Glomerular visceral epithelial cell (primary cell): Measurements from ENCODE around the gene PDZD4.

Source experiments
- DNase-seq: peaks from one replicate; pipeline ENCODE4 v3.0.0-alpha.2; 2016; ENCODE audit errors: extremely low spot score

PDZD4 gene

DNA sequence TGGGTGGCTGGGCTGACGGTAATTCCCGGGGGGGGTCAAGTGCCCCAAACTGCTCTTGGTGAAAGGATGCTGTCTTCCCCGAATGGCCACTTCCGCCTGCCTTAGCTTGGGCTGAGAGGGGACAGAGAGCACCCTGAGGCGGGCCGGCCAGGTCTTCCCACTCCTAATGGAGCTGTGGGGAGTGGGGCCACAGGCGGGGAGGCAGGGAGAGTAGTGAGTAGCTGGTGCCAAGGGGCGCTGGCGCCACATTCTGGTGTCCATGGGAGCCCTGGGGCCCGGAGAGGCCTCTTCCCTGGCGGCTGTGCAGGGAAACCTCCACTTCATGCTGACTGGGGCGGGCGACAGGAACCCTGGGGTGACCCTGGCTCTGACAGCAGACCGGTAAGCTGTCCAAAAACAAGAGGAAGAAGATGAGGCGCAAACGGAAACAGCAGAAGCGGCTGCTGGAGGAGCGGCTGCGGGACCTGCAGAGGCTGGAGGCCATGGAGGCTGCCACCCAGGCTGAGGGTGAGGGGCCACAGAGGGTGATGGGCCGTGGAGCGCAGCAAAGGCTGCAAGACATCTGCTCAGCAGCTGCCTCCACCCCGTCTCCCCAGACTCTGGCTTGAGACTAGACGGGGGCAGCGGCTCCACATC is 46.8 kb downstream of the PDZD4 start:
- DNase-seq: no peak

DNA sequence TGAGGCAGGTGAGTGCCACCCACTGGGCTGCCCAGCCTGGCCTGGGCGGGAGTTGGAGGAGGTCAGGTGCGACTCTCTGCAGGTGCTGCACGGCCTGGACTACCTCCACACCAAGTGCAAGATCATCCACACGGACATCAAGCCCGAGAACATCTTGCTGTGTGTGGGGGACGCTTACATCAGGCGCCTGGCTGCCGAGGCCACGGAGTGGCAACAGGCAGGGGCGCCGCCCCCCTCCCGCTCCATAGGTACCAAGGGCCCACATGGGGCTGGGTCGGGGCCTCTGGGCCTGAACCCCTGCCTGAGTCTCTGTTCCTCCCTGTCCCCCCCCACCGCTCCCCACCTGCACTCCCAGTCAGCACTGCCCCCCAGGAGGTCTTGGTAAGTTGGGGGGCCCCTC is 47.5 kb downstream of the PDZD4 start:
- DNase-seq: no peak

DNA sequence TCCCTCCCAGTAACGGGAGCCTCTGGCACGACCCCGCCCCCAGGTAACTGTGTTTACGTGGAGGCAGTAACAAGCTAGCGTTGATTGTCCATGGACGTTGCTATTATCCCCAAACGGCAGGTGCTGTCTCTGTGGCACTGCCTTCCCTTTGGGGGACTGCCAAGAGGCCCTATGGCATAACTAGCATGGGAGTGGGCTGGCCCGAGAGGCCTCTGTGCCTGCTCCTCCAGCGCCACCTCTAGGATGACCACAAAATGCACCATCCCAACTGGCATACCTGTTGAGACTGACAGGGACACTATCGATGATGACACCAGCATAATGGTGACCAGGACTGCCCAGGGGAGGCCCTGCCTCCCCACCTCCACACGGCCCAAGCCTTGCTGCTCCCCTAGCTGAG is 48.0 kb downstream of the PDZD4 start:
- DNase-seq: no peak

DNA sequence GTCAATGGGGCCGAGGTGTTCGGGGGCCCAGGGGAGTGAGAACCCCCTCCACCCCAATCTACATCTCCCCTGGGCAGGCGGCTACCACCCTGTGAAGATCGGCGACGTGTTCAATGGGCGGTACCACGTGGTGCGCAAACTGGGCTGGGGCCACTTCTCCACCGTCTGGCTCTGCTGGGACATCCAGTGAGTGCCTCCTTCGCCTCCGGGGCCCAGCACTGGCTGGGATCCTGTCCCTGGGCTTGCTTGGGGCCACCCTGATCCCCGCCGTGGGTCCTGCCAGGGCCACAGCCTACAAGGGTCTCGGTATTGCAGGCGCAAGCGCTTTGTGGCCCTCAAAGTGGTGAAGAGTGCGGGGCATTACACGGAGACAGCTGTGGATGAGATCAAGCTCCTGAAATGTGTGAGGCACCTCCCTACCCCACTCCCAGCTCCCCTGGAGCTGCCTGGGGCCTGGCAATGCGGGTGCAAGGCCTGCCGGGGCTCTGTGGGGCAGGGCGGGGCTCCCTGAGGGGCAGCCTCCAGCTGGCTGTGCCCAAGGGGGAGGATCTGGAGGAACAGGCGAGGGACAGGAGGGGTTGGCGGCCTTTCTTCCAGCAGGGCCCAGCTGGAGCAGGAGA is 48.8 kb downstream of the PDZD4 start:
- no peak for DNase-seq

DNA sequence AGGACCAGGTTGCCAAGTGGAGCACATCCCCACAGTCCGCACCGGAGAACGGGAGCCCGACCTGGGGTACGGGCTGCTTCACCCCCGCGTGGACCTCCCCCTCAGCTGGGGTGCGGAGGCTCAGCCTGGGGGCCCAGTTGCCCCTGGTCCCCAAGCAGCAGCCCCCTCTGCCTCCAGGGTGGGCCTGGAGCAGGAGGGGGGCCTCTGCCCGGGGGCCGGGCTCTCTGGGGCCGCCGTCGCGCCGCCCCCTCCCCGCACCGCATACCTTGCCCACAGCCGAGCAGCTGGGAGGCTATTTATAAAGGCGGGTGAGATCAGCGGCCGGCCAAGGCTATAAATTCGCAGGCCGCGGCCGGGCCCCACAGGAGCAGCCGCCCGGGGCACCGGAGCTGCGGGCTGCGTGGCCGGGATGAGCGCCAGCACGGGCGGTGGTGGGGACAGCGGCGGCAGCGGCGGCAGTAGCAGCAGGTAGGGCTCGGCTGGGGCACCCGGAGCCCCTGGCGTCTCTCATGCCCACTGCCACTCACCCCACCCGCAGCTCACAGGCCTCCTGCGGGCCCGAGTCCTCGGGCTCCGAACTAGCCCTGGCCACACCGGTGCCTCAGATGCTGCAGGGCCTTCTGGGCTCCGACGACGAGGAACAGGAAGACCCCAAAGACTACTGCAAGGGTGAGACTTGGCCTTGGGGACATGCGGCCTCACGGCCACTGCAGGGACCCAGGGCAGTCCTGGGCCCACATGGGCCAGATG is 49.5 kb downstream of the PDZD4 start, which contains the start of gene SRPK3:
Gene SRPK3, plus strand, starts transcription at position 364 of the 750 bp plus-strand sequence. Its CDS starts 46 bp downstream, at position 410.
- DNase-seq: peak; percentile 17

DNA sequence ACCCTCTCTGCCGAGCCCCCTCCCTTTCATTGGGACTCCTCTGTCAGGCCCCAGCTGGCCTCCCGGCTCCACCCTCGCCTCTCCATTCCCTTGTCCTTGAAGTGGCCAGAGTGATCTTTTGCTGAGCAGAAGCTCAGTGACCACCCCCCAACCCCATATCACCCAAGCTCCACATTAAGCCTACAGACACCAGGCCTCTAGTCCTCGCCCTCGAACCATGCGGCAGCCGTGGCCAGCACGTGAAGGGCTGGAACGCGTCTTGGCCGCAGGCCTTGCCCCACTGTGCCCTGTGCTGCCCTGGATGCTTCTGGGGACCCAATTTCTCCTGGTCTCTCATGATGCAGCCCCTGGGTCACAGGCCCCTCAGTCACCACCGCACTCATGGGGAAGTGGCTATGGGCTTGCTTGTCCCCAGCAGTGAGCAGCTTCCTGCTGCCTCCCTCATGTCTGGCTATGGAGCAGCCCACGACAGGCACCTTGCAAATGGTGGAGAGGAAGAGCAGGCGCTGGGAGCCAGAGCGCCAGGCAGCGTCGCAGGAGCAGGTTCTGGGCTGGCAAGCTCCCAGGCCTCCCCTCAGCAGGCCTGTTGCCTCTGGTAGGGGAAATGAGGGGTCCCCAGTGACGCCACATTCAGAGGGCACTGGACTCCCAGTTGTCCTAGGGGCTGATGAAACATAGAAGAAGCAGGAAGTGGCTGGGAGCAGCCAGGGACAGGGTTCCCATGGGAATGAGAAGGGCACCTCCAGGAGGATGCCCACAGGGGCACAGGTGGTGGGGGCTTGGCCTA is 50.3 kb downstream of the PDZD4 start:
- no peak for DNase-seq

DNA sequence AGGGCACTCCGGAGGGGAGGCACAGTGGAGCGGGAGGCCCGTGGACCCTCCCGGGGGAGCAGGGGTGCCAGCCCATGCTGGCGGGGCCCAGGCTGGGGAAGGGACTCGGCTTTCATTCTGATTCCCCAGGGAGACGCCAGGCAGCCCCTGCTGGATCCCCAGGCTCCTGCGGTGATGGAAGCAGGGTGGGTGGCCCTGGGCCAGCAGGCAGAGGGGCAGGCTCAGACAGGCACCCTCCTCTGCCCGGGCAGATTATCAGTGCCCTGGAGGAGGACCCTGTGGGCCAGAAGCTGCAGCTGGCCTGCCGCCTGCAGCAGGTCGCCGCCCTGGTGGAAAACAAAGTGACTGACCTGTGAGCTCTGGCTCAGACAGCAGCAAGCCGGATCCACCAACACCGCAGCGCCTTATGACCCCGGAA is 51.7 kb downstream of the PDZD4 start:
- no peak for DNase-seq

DNA sequence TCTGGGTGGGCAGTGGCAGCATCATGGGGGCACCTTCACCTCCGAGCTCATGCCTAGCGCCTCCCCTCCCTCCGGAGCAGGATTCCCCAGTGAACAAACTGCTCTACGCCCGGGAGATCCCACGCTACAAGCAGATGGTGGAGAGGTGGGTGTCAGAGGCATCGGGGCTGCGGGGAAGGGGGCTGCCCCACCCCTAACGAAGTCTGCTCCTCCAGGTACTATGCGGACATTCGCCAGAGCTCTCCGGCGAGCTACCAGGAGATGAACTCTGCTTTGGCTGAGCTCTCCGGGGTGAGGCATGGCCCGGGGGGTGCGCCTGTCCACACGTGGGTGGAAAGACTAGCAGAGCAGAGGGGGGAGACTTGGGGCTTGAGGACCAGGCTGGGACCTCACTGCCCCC is 52.2 kb downstream of the PDZD4 start:
- DNase-seq: no peak

DNA sequence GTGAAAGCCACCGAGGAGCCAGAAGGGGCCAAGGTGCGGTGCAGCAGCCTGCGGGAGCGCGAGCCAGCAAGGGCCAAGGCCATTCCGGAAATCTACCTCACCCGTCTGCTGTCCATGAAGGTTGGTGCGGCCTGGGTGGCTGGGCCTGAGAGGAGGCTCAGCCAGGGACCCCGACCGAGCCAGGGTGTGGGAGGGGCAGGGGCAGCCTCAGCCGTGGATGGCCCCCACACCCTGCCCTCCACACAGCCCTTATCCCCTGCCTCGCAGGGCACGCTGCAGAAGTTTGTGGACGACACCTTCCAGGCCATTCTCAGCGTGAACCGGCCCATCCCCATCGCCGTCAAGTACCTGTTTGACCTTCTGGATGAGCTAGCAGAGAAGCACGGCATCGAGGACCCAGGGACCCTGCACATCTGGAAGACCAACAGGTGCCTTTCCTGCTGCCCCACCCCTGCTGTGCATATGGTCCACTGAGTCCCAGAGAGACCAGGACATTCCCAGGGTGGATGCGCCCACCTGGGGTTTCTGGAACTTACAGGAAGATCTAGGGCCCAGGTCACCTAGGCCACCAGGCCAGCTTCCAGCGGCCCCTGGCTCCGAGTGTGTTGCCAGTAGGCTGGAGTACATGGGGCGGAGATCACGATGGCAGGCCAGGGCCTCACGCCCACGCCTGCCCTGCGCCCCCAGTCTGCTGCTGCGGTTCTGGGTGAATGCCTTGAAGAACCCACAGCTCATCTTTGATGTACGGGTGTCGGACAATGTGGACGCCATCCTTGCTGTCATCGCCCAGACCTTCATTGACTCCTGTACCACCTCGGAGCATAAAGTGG is 52.9 kb downstream of the PDZD4 start:
- DNase-seq: no peak

DNA sequence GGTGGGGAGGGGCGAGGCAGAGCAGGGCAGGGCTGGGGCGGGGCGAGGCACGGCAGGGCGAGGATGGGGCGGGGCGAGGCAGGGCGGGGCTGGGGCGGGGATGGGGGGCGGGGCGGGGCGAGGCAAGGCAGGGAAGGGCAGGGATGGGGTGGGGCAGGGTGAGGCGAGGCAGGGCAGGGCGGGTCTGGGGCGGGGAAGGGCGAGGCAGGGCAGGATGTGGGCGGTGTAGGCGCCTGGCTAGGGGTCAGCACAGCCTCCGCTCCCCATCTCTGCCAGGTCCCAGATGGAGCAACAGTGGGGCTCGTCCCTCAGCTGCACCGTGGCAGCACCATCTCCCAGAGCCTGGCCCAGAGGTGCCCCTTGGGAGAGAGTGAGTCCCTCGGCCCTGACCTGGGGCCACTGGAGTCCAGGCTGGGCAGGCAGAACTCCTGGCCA is 53.7 kb downstream of the PDZD4 start:
- no peak for DNase-seq

DNA sequence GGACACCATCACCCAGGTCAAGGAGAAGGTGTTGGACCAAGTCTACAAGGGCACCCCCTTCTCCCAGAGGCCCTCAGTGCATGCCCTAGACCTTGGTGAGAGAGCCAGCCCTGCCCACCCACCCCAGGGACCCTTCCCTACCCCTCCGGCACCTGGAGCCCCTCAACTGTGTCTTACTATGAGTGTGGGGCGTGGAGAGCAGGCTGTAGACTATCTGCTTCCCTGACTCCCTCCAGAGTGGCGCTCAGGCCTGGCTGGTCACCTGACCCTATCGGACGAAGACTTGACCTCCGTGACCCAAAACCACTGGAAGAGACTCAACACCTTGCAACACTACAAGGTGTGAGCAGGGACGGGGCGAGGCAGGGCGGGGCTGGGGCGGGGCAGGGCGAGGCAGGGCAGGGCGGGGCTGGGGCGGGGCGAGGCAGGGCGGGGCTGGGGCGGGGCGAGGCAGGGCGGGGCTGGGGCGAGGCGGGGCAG is 54.2 kb downstream of the PDZD4 start:
- DNase-seq: no peak

DNA sequence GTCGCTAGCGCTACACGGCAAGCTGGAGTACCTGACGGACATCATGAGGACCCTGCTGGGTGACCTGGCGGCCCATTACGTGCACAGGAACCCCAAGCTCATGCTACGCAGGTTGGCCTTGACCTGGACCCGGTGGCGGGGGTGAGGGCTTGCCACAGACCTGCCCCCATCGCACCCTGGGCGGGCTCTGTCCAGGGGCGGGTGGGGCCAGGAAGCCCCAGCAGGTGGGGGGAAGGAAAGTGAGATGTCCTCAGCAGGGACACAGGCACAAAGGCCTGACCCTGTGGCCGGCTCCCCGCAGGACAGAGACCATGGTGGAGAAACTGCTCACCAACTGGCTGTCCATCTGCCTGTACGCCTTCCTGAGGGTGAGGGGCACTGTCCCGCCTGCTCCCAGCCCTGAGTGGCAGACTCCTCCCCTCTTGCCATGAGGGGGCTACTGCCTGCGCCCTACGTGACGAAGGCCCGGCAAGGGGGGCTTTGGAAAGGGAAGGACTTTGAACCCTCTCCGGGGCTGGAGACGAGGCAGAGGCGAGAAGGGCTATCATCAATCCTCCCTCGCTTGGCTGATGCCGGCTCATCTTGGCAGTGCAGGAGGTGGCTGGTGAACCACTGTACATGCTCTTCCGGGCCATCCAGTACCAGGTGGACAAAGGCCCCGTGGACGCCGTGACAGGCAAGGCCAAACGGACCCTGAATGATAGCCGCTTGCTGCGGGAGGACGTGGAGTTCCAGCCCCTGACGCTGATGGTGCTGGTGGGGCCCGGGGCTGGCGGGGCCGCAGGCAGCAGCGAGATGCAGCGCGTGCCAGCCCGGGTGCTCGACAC is 54.8 kb downstream of the PDZD4 start:
- no peak for DNase-seq

DNA sequence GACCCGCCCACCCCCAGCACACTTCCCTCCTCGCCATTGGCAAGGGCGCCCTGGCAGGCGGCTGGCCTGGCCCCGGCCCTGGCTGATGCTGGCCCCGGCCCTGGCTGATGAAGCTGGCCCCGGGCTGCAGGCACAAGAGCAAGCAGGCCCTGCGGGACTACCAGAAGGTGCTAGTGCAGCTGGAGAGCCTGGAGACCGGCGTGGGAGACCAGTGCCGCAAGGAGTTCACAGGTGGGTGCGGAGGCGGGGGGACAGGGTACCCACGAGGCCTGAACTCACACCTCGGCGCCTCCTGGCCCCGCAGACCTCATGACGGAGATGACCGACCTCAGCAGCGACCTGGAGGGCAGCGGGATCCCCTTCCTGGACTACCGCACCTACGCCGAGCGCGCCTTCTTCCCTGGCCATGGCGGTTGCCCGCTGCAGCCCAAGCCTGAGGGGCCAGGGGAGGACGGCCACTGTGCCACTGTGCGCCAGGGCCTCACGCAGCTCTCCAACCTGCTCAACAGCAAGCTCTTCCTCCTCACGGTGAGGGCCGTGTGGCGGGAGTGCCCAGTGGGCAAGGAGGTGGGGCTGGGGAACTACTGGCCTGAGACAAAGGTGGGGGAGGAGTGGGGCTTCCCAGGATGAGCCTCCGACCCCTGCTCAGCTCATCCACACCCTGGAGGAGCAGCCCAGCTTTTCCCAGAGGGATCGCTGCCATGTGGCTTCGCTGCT is 55.6 kb downstream of the PDZD4 start:
- no peak for DNase-seq

DNA sequence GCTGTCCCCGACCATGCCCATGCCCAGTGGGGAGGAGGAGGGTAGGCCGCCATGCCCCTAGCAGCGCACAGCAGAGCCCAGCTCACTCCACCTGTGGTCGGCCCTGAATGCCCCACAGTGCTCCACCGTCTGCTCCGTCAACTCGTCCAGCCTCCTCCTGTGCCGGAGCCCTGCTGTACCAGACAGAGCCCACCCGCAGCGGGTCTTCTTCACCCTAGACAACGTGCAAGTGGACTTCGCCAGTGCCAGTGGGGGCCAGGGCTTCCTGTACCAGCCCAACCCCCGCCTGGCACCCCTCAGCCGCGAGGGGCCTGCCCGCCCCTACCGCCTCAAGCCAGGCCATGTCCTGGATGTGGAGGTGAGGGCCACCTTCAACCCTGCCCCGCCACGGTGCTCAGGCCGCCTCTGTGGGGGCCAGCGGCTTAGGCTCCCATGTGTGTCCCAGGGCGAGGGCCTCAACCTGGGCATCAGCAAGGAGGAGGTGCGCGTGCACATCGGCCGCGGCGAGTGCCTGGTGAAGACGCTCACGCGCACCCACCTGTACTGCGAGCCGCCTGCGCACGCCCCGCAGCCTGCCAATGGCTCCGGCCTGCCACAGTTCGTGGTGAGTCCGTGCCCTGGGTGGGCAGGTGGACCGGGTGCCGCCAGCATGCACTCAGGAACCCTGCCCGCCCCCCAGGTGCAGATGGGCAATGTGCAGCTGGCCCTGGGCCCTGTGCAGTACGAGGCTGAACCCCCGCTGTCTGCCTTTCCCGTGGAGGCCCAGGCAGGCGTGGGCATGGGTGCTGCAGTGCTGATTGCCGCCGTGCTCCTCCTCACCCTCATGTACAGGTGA is 56.4 kb downstream of the PDZD4 start:
- no peak for DNase-seq

DNA sequence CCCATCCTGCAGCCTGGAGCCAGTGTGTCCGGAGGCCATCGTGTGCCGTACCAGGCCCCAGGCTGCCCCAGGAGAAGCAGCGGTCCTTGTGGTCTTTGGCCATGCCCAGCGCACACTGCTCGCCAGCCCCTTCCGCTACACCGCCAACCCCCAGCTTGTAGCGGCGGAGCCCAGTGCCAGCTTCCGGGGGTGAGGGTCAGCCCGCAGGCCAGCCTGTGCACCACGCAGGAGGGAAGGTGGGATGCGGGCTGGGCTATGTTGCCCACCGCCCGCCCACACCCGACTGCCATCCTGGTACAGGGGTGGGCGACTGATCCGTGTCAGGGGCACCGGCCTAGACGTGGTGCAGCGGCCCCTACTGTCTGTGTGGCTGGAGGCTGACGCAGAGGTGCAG is 57.1 kb downstream of the PDZD4 start:
- no peak for DNase-seq

DNA sequence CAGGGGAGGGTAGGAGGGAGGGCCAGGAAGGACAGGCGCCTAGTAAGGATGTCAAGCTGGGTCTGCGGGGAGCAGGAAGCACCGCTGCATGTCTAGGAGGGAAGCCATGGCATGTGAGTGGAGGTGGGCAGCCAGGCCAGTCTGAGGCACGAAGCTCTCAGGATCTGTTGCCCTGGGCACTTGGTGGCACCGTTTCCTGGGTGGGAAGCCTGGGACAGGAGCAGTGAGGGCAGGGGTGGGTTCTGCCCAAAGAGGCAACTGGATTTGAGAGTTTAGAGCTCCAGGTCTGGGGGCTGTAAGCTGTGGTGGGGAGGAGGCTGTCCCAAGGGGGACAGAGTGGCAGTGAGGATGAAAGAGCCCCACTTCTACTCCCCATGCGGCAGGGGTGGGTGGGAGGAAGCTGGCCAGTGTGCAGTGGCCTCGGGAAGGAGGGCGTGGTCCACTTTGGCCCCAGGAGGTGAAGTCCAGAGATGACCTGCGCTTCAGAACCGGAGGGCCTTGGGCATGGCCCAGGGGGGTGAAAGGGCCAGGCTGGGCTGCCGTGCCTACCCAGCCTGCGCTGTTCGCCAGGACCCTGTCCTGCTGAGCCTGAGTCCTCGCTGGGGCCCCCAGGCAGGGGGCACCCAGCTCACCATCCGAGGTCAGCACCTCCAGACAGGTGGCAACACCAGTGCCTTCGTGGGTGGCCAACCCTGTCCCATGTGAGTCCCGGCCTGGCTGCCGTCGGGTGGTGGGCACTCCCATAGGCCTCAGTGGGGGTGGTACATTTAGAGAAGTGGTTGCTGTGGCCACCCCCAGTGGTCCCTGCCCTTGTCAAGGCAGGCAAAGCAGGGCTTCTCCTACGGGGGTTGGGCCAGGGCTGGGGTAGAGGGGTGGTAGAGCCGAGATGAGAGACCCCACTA is 57.8 kb downstream of the PDZD4 start:
- no peak for DNase-seq

DNA sequence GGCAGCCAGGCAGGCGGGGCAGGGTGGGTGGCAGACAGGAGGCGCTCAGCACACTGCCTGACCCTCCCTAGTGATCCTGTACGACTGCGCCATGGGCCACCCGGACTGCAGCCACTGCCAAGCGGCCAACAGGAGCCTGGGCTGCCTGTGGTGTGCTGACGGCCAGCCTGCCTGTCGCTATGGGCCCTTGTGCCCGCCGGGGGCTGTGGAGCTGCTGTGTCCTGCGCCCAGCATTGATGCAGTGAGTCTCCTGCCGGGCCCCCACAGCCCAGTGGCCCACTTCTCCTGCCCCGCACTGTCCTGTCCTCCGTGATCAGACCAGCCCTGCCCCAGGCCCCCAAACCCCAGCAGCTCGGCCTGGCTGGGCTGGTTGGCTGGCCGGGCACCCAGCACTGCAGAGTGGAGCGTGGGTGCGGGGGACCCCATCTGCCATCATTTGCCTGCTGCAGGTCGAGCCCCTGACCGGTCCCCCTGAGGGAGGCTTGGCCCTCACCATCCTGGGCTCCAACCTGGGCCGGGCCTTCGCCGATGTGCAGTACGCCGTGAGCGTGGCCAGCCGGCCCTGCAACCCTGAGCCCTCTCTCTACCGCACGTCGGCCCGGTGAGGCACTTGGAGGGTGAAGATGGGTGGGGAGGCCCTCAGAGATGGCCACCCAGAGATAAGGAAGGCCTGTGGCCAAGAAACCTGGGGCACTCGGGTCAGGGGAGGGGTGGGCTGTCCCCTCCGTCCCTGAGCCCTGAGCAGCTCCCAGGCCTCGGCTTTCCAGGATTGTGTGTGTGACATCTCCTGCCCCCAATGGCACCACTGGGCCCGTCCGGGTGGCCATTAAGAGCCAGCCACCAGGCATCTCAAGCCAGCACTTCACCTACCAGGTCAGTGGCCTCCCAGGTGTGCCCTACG is 58.7 kb downstream of the PDZD4 start:
- no peak for DNase-seq
